Fibroblast of lung (primary cell): Measurements from ENCODE around the gene MAGEA9B.

ENCODE experiments used
- EZH2 ChIP-seq: IDR thresholded peaks from 2 replicates; pipeline ENCODE4 v1.5.1; 2012; ENCODE audit warnings: low read length, control low read depth, mild to moderate bottlenecking; ENCODE audit errors: missing control alignments
- TF ChIP-seq, protein P1 (sequence below), 2 donors: IDR thresholded peaks in 1 of 2; conservative IDR thresholded peaks in 1 of 2; 1 replicate in 1 of 2; 2 replicates in 1 of 2; pipeline ENCODE4 v1.5.1; 2011 to 2012; ENCODE audit warnings: low read length in 2 of 2, control low read depth in 1 of 2, inconsistent platforms in 1 of 2, low read depth in 1 of 2, mild to moderate bottlenecking in 1 of 2

- TF ChIP-seq, protein P1, sequence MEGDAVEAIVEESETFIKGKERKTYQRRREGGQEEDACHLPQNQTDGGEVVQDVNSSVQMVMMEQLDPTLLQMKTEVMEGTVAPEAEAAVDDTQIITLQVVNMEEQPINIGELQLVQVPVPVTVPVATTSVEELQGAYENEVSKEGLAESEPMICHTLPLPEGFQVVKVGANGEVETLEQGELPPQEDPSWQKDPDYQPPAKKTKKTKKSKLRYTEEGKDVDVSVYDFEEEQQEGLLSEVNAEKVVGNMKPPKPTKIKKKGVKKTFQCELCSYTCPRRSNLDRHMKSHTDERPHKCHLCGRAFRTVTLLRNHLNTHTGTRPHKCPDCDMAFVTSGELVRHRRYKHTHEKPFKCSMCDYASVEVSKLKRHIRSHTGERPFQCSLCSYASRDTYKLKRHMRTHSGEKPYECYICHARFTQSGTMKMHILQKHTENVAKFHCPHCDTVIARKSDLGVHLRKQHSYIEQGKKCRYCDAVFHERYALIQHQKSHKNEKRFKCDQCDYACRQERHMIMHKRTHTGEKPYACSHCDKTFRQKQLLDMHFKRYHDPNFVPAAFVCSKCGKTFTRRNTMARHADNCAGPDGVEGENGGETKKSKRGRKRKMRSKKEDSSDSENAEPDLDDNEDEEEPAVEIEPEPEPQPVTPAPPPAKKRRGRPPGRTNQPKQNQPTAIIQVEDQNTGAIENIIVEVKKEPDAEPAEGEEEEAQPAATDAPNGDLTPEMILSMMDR (conservative IDR thresholded peaks at IDR 0.05 in 1 of 2, IDR thresholded peaks at IDR 0.05 in 1 of 2; ENCODE audit: low read depth in 1 of 2, low read length in 2 of 2) = no peak
- no peak for TF ChIP-seq EZH2
Observed at GRCh38 chrX:149539283-149540130, 47.8 kb downstream of the MAGEA9B start.
